Fibroblast of pulmonary artery (primary cell): ENCODE measurements around the gene GRM7.

Experiments used
- DNase-seq: peaks from one replicate; pipeline ENCODE4 v3.0.0-alpha.2; 2010; ENCODE audit warnings: low read depth
- H3K4me3 ChIP-seq: replicated peaks from 2 replicates; pipeline ENCODE4 v1.5.1; 2011; ENCODE audit warnings: low read depth, mild to moderate bottlenecking, control low read depth, low read length, moderate library complexity
- CTCF ChIP-seq: IDR thresholded peaks from 2 replicates; pipeline ENCODE4 v1.5.1; 2011; ENCODE audit warnings: mild to moderate bottlenecking, control low read depth, low read length, inconsistent platforms; ENCODE audit errors: missing control alignments

The GRM7 gene

GRCh38 chr3:7739754-7740153, 878.8 kb downstream of the GRM7 start:
- no peak for DNase-seq

GRCh38 chr3:7740458-7740857, 879.5 kb downstream of the GRM7 start:
- no peak for TF ChIP-seq CTCF
- H3K4me3 ChIP-seq = no peak overlapping the region
- DNase-seq = no peak

More at GRCh38 chr3:7739754-7740153, 878.8 kb downstream of the GRM7 start:
- no peak overlapping the region for H3K4me3 ChIP-seq
- TF ChIP-seq CTCF = no peak

- no peak overlapping the region for H3K4me3 ChIP-seq
- no peak for DNase-seq
- TF ChIP-seq CTCF = no peak
Observed at GRCh38 chr3:7744850-7745249, 883.9 kb downstream of the GRM7 start.

GRCh38 chr3:7745711-7746110, 884.8 kb downstream of the GRM7 start:
- DNase-seq = no peak

GRCh38 chr3:7749931-7750695, 889.2 kb downstream of the GRM7 start:
- no peak for TF ChIP-seq CTCF
- no peak overlapping the region for H3K4me3 ChIP-seq
- no peak for DNase-seq

More at GRCh38 chr3:7745711-7746110, 884.8 kb downstream of the GRM7 start:
- TF ChIP-seq CTCF = no peak
- no peak overlapping the region for H3K4me3 ChIP-seq

- H3K4me3 ChIP-seq = no peak overlapping the region
- TF ChIP-seq CTCF = no peak
Observed at GRCh38 chr3:7752005-7752404, 891.1 kb downstream of the GRM7 start.

More at GRCh38 chr3:7752005-7752404, 891.1 kb downstream of the GRM7 start:
- DNase-seq = no peak
